Left lung (tissue), 10 donors: ENCODE results near the gene TRIM25. TPM values are rescaled to one million over a fixed set of nuclear protein-coding genes. Genes with fewer than 3 reads are reported as not detected.

Experiments
- ATAC-seq: fragments of 200-7000 bp; cut with Tn5 transposase; one replicate; pipeline ENCODE4 v1.9.1; 2020; ENCODE audit warnings: moderate library complexity
- DNase-seq, 4 donors: peaks; one replicate each; pipeline ENCODE4 v3.0.0-alpha.2; 2013 to 2020
- H3K27ac ChIP-seq, 2 donors: fragments of 200-600 bp; sonication (generic) in 1 of 2; one replicate each; pipeline versions ENCODE4 v1.5.0 to v1.8.0; 2020 to 2021
- H3K27me3 ChIP-seq, 2 donors: fragments of 200-600 bp; sonication (generic) in 1 of 2; one replicate each; pipeline versions ENCODE4 v1.5.0 to v1.8.0; 2020 to 2021
- H3K36me3 ChIP-seq, 2 donors: fragments of 200-600 bp; sonication (generic) in 1 of 2; one replicate each; pipeline versions ENCODE4 v1.5.0 to v1.8.0; 2020 to 2021
- H3K4me1 ChIP-seq, 2 donors: fragments of 200-600 bp; one replicate each; pipeline ENCODE4 v1.8.0; 2021
- H3K4me3 ChIP-seq, 2 donors: fragments of 200-600 bp; sonication (generic) in 1 of 2; one replicate each; pipeline versions ENCODE4 v1.5.0 to v1.8.0; 2020 to 2021; ENCODE audit warnings: mild to moderate bottlenecking in 1 of 2
- H3K9me3 ChIP-seq, 2 donors: fragments of 200-600 bp; sonication (generic) in 1 of 2; one replicate each; pipeline versions ENCODE4 v1.5.0 to v1.8.0; 2020 to 2021
- CTCF ChIP-seq, 2 donors: fragments of 200-600 bp; sonication (generic) in 1 of 2; IDR thresholded peaks; one replicate each; pipeline versions ENCODE4 v1.5.0 to v1.8.0; 2021; ENCODE audit warnings: antibody characterized with exemption in 2 of 2
- intact Hi-C, 2 donors: fragments of 100-400 bp; cut with DNase I; formaldehyde crosslinking; loops; one replicate each; pipeline versions ENCODE4 v1.11.2 to v1.14.2; 2022
- polyA plus RNA-seq, 6 donors: library from polyadenylated mRNA; unstranded; fragments of 120-200 nt; gene quantifications; one replicate each; pipeline ENCODE4 v1.2.1, GENCODE V29; 2013; ENCODE audit not compliant: insufficient read length in 6 of 6
- total RNA-seq, 2 donors: library from RNA; stranded (reverse); fragmentation: NEBNext Ultra II Directional; extraction: Animal tissue kit (Norgen Biotek cat#: 25700); gene quantifications; one replicate each; pipeline ENCODE4 v1.2.1, GENCODE V29; 2021
- donor health status: DM: no; HTN: yes; CAD: no.
- donor health status: DM: no; HTN: no; CAD: no.

TRIM25 gene
- total and polyA plus RNA-seq, 8 donors, result 42.3 to 127 (median 47.1) TPM

GRCh38 chr17:56838687-56839086, 75.2 kb downstream of the TRIM25 start:
- Histone ChIP-seq H3K27me3 (peaks cover 0 to 11% of the 10 kb centered on the region in 2 donors), H3K4me1 (peaks cover 0 to 43% of the 10 kb centered on the region in 2 donors), H3K36me3 (peaks cover 0 to 6% of the 10 kb centered on the region in 2 donors), H3K4me3 (no peak overlapping the region), H3K27ac (no peak overlapping the region), H3K9me3 (no peaks in the 10 kb centered on the region)
- DNase-seq (no peak), ATAC-seq (no peak)
- intact Hi-C loops, result no loop called here
- no peak for TF ChIP-seq CTCF (IDR thresholded peaks at IDR 0.05)

Other genes with a start within 250 kb of the TRIM25 start
- 1 to 10 TPM; 1.6 to 3.1 TPM for gene C17orf67, start 80.1 kb downstream of the TRIM25 start, total RNA-seq
- gene C17orf67, start 80.1 kb downstream of the TRIM25 start, polyA plus RNA-seq, result 1 to 10 TPM; 2.3 to 5.0 (median 3.9) TPM
- gene DGKE, start 79.9 kb downstream of the TRIM25 start, total RNA-seq, result 10 to 100 TPM in 1 of 2 donors, 1 to 10 TPM in 1; 7.3 to 10.5 TPM
- gene DGKE, start 79.9 kb downstream of the TRIM25 start, polyA plus RNA-seq, result 10 to 100 TPM in 5 of 6 donors, 1 to 10 TPM in 1; 9.2 to 14.7 (median 13.3) TPM
- 10 to 100 TPM; 10.9 to 12.3 TPM for gene COIL, start 47.0 kb upstream of the TRIM25 start, total RNA-seq
- 10 to 100 TPM; 26.6 to 33.8 (median 30.7) TPM for gene COIL, start 47.0 kb upstream of the TRIM25 start, polyA plus RNA-seq
- 100 to 1,000 TPM; 117 to 120 TPM for gene SCPEP1, start 64.1 kb upstream of the TRIM25 start, total RNA-seq
- gene SCPEP1, start 64.1 kb upstream of the TRIM25 start, polyA plus RNA-seq, result 10 to 100 TPM; 52.1 to 66.9 (median 56.8) TPM
- 10 to 100 TPM; 43.6 to 47.6 TPM for gene AKAP1, start 171.2 kb upstream of the TRIM25 start, total RNA-seq
- 10 to 100 TPM; 39.5 to 51.6 (median 48.2) TPM for gene AKAP1, start 171.2 kb upstream of the TRIM25 start, polyA plus RNA-seq